Smooth muscle cell (in vitro differentiated cells): ENCODE data around the gene SBF2. TPM values are rescaled to one million over a fixed set of nuclear protein-coding genes. Genes with fewer than 3 reads are reported as not detected.

Source experiments
- DNase-seq: peaks from one replicate; lab custom pipeline; 2025; ENCODE audit not compliant: unreplicated experiment; lab: John Stamatoyannopoulos, UW
- H2AFZ ChIP-seq: fragments of 200-600 bp; sonication (generic); 2 replicates; pipeline ENCODE4 v1.6.0; 2016; ENCODE audit warnings: antibody characterized with exemption, low read depth, mild to moderate bottlenecking
- H3F3A ChIP-seq: fragments of 200-600 bp; sonication (generic); 2 replicates; pipeline ENCODE4 v1.6.0; 2017; ENCODE audit warnings: antibody characterized with exemption, low read depth
- H3K27ac ChIP-seq: fragments of 200-600 bp; sonication (generic); 2 replicates; pipeline ENCODE4 v1.5.1; 2016; ENCODE audit warnings: low read depth, mild to moderate bottlenecking
- H3K27me3 ChIP-seq: fragments of 200-600 bp; sonication (generic); 2 replicates; pipeline ENCODE4 v1.6.1; 2016; ENCODE audit warnings: low read depth, mild to moderate bottlenecking
- H3K36me3 ChIP-seq: fragments of 200-600 bp; sonication (generic); 2 replicates; pipeline ENCODE4 v1.5.1; 2016; ENCODE audit warnings: low read depth
- H3K4me1 ChIP-seq: fragments of 200-600 bp; sonication (generic); 2 replicates; pipeline ENCODE4 v1.5.1; 2016; ENCODE audit warnings: low read depth
- H3K4me2 ChIP-seq: fragments of 200-600 bp; sonication (generic); 2 replicates; pipeline ENCODE4 v1.6.0; 2016; ENCODE audit warnings: mild to moderate bottlenecking
- H3K4me3 ChIP-seq: fragments of 200-600 bp; sonication (generic); 2 replicates; pipeline ENCODE4 v1.5.1; 2016; ENCODE audit warnings: mild to moderate bottlenecking
- H3K79me2 ChIP-seq: fragments of 200-600 bp; sonication (generic); 2 replicates; pipeline ENCODE4 v1.6.0; 2016; ENCODE audit warnings: low read depth, mild to moderate bottlenecking
- H3K9ac ChIP-seq: fragments of 200-600 bp; sonication (generic); 2 replicates; pipeline ENCODE4 v1.6.0; 2016; ENCODE audit warnings: low read depth
- H3K9me3 ChIP-seq: fragments of 200-600 bp; sonication (generic); replicated peaks from 2 replicates; pipeline ENCODE4 v1.5.1; 2016; ENCODE audit warnings: low read depth
- H4K20me1 ChIP-seq: fragments of 200-600 bp; sonication (generic); 2 replicates; pipeline ENCODE4 v1.6.0; 2016; ENCODE audit warnings: low read depth
- WGBS: methylation state at CpG from one replicate; pipeline ENCODE4 v1.1.7; 2016; ENCODE audit warnings: low lambda C conversion rate; 5-methylcytosine and 5-hydroxymethylcytosine counted together
- polyA plus RNA-seq: library from polyadenylated mRNA; unstranded; fragments of >200 nt; fragmentation: Nextera tagmentation; extraction: Ambion mirVana; gene quantifications from 2 replicates; pipeline ENCODE4 v1.2.1, GENCODE V29; 2016
- total RNA-seq: library from RNA; depleted of rRNA; stranded (reverse); fragments of >200 nt; gene quantifications from 2 replicates; pipeline ENCODE4 v1.2.3, GENCODE V29; 2014
- TF ChIP-seq, protein P1 (sequence below): fragments of 200-600 bp; sonication (generic); IDR thresholded peaks from 2 replicates; pipeline ENCODE4 v1.5.1; 2017; ENCODE audit warnings: borderline replicate concordance, mild to moderate bottlenecking, antibody characterized with exemption; ENCODE audit not compliant: insufficient read depth, poor library complexity, severe bottlenecking

The SBF2 gene
- total and polyA plus RNA-seq, 2 experiments from 2014 or later = 19.0 to 80.7 TPM

DNA sequence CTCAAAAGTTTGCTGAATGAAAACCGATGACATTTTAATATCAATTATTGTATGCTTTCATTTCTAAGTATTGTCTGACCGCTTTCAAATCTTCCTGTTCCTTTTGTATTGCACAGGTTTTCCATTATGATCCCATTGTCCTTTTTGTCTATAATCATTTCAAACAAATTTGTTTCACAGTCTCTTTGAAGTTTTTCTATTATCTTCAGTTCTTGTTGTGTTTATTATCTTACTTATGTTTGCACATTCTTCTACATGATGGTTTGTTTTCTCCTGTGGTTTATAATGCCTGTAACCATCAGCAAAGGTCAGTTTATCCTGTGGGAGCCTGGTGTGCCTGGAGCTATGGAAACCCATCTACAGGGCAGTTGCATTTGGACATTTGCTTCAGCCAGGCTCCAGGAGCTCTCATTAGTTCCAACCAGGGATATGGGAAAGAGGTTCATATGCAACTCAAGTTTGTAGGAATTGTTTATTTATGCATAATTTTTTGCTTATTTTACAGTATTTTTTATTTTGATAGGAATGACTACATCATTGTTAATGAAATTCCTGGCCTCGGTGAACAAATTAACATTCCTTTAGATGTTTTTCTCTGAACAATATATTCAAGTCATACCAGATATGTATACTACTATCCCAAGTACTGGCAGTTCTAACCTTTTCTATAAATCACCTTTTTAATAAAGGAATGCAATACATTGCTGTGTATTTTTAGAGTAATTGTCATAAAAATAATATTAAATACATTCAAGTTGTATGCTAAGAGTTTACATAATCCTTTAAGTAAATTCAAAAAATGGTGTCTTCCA, 179.2 kb downstream of the SBF2 start:
- TF ChIP-seq, protein P1, sequence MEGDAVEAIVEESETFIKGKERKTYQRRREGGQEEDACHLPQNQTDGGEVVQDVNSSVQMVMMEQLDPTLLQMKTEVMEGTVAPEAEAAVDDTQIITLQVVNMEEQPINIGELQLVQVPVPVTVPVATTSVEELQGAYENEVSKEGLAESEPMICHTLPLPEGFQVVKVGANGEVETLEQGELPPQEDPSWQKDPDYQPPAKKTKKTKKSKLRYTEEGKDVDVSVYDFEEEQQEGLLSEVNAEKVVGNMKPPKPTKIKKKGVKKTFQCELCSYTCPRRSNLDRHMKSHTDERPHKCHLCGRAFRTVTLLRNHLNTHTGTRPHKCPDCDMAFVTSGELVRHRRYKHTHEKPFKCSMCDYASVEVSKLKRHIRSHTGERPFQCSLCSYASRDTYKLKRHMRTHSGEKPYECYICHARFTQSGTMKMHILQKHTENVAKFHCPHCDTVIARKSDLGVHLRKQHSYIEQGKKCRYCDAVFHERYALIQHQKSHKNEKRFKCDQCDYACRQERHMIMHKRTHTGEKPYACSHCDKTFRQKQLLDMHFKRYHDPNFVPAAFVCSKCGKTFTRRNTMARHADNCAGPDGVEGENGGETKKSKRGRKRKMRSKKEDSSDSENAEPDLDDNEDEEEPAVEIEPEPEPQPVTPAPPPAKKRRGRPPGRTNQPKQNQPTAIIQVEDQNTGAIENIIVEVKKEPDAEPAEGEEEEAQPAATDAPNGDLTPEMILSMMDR = no peak
- 93% methylated on average over 3 of the region's 3 CpGs for WGBS
- Histone ChIP-seq H3K27ac (no peak overlapping the region), H3K79me2 (no peaks in the 10 kb centered on the region), H3K9ac (no peak overlapping the region), H3K27me3 (no peaks in the 10 kb centered on the region), H3F3A (no peaks in the 10 kb centered on the region), H3K36me3 (no peaks in the 10 kb centered on the region), H3K4me1 (no peaks in the 10 kb centered on the region), H3K4me2 (no peak overlapping the region), H3K9me3 (no peaks in the 10 kb centered on the region), H4K20me1 (no peaks in the 10 kb centered on the region), H3K4me3 (no peak overlapping the region), H2AFZ (no peak overlapping the region)
- no peak for DNase-seq

DNA sequence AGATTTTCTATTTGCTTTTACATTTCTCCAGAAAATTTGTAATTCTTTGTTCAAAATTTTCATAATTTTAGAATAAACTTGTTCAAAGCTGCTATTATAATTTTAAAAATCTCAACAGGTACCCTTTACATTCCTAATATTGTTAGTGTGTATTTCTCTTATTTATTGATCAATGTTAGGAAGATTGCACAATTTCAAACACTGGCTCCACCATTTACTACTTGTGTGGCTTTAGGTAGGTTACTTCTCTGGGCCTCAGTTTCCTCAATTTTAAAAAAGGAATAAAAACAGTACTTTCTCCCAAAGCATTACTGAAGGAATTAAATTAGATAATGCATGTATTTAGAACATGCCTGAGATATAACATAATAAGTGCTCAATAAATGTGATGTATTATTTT, 180.2 kb downstream of the SBF2 start:
- no peaks in the 10 kb centered on the region for H3K27me3 ChIP-seq
- H3K4me1 ChIP-seq = no peaks in the 10 kb centered on the region
- H4K20me1 ChIP-seq = no peaks in the 10 kb centered on the region
- H2AFZ ChIP-seq = no peak overlapping the region
- no peak overlapping the region for H3K4me3 ChIP-seq
- H3K36me3 ChIP-seq = no peaks in the 10 kb centered on the region
- no peak overlapping the region for H3K4me2 ChIP-seq
- TF ChIP-seq, protein P1 = no peak
- H3K79me2 ChIP-seq = no peaks in the 10 kb centered on the region
- H3K9ac ChIP-seq = no peak overlapping the region
- H3K27ac ChIP-seq = no peak overlapping the region
- no peaks in the 10 kb centered on the region for H3F3A ChIP-seq
- no peak for DNase-seq
- H3K9me3 ChIP-seq = no peaks in the 10 kb centered on the region

DNA sequence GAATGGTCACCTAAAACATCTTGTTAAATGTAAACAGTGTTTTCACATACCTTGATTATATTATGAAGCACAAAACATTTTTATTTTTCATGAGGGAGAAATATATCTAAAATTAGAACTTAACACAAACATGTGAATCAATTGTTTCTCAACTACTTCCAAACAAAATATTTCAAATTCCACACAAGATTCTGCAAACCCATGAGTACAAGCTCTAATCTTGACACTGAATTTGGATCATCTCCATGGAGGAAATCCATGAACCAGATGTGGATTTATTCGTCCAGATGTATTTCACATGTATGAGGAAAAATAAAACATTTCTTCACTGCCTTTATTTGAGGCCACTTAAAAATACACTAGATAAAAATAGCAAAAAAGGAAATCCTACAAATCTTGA, 184.2 kb downstream of the SBF2 start:
- no peak overlapping the region for H3K27ac ChIP-seq

More for the DNA sequence above, 184.2 kb downstream of the SBF2 start:
- Histone ChIP-seq H3K4me2 (no peak overlapping the region), H3K9me3 (no peaks in the 10 kb centered on the region), H3K4me3 (no peak overlapping the region), H3K79me2 (no peaks in the 10 kb centered on the region), H3K27me3 (no peaks in the 10 kb centered on the region), H2AFZ (no peak overlapping the region), H3K36me3 (no peaks in the 10 kb centered on the region), H4K20me1 (peaks cover 30% of the 10 kb centered on the region), H3K9ac (no peak overlapping the region), H3K4me1 (peaks cover 7% of the 10 kb centered on the region), H3F3A (no peaks in the 10 kb centered on the region)
- no peak for DNase-seq
- TF ChIP-seq, protein P1 = no peak
- 82% methylated on average over 1 of the region's 1 CpG for WGBS
